Activated T-cell treated with anti-CD3 and anti-CD28 coated beads, Interleukin-2, amount 50 U/mL, for 24 hours (primary cell): ENCODE data around the gene DSG4.
"Not testable (repeated sequence)": the region's sequence is repeated elsewhere in the genome, so short reads cannot be mapped to it uniquely, and the experiment has no call there.

Experiments
- DNase-seq: peaks from one replicate; pipeline ENCODE4 v3.0.0-alpha.2; 2020
- H3K27ac Mint-ChIP-seq: 2 replicates; pipeline ENCODE4 v1.8.0; 2020; ENCODE audit warnings: mild to moderate bottlenecking, mixed read lengths
- H3K27me3 Mint-ChIP-seq: 2 replicates; pipeline ENCODE4 v1.8.0; 2020; ENCODE audit warnings: mixed read lengths
- H3K36me3 Mint-ChIP-seq: 2 replicates; pipeline ENCODE4 v1.8.0; 2020; ENCODE audit warnings: low read depth, mixed read lengths
- H3K4me1 Mint-ChIP-seq: 2 replicates; pipeline ENCODE4 v1.8.0; 2020; ENCODE audit warnings: low read depth, mixed read lengths
- H3K4me3 Mint-ChIP-seq: 2 replicates; pipeline ENCODE4 v1.8.0; 2020; ENCODE audit warnings: mild to moderate bottlenecking, moderate library complexity, mixed read lengths
- H3K9me3 Mint-ChIP-seq: 2 replicates; pipeline ENCODE4 v1.8.0; 2020; ENCODE audit warnings: mixed read lengths

Gene DSG4

GRCh38 chr18:31376477-31376876 is at the start of gene DSG4:
Gene DSG4 (plus strand): TSS chr18:31376777. CDS start chr18:31376912, 135 bp downstream.
- no peaks in the 10 kb centered on the region for H3K36me3 Mint-ChIP-seq
- no peak within 1 kb of the TSS for H3K27ac Mint-ChIP-seq
- no peaks in the 10 kb centered on the region for H3K4me1 Mint-ChIP-seq
- no peaks in the 10 kb centered on the region for H3K27me3 Mint-ChIP-seq
- H3K9me3 Mint-ChIP-seq = no peaks in the 10 kb centered on the region
- no peak within 1 kb of the TSS for H3K4me3 Mint-ChIP-seq
- no peak for DNase-seq

- peaks cover 3% of the 10 kb centered on the region for H3K9me3 Mint-ChIP-seq
- H3K4me3 Mint-ChIP-seq = no peak overlapping the region
- no peak for DNase-seq
- H3K27ac Mint-ChIP-seq = no peak overlapping the region
- no peaks in the 10 kb centered on the region for H3K36me3 Mint-ChIP-seq
- no peaks in the 10 kb centered on the region for H3K27me3 Mint-ChIP-seq
- no peaks in the 10 kb centered on the region for H3K4me1 Mint-ChIP-seq
Measured at GRCh38 chr18:31329787-31330438, 46.7 kb upstream of the DSG4 start.

GRCh38 chr18:31343454-31343853 is 33.1 kb upstream of the DSG4 start:
- no peak for DNase-seq
- Mint-ChIP-seq H3K4me1 (no peaks in the 10 kb centered on the region), H3K9me3 (no peaks in the 10 kb centered on the region), H3K27ac (no peak overlapping the region), H3K27me3 (no peaks in the 10 kb centered on the region), H3K4me3 (no peak overlapping the region), H3K36me3 (no peaks in the 10 kb centered on the region)

GRCh38 chr18:31353336-31353735 is 23.2 kb upstream of the DSG4 start:
- not testable (repeated sequence) for DNase-seq, H3K36me3 Mint-ChIP-seq, H3K4me3 Mint-ChIP-seq, H3K27ac Mint-ChIP-seq, H3K27me3 Mint-ChIP-seq, H3K4me1 Mint-ChIP-seq, H3K9me3 Mint-ChIP-seq

GRCh38 chr18:31354990-31355389 is 21.6 kb upstream of the DSG4 start:
- DNase-seq = no peak
- Mint-ChIP-seq H3K27ac (no peak overlapping the region), H3K36me3 (no peaks in the 10 kb centered on the region)

GRCh38 chr18:31356025-31356424 is 20.6 kb upstream of the DSG4 start:
- Mint-ChIP-seq H3K9me3 (no peaks in the 10 kb centered on the region), H3K27ac (no peak overlapping the region), H3K4me1 (no peaks in the 10 kb centered on the region), H3K4me3 (no peak overlapping the region), H3K27me3 (no peaks in the 10 kb centered on the region), H3K36me3 (no peaks in the 10 kb centered on the region)
- no peak for DNase-seq

More at GRCh38 chr18:31354990-31355389, 21.6 kb upstream of the DSG4 start:
- Mint-ChIP-seq H3K9me3 (no peaks in the 10 kb centered on the region), H3K27me3 (no peaks in the 10 kb centered on the region), H3K4me3 (no peak overlapping the region), H3K4me1 (no peaks in the 10 kb centered on the region)

GRCh38 chr18:31364190-31364589 is 12.4 kb upstream of the DSG4 start:
- H3K4me3 Mint-ChIP-seq = no peak overlapping the region
- DNase-seq = no peak
- H3K4me1 Mint-ChIP-seq = no peaks in the 10 kb centered on the region
- no peaks in the 10 kb centered on the region for H3K27me3 Mint-ChIP-seq
- H3K36me3 Mint-ChIP-seq = no peaks in the 10 kb centered on the region
- H3K9me3 Mint-ChIP-seq = peaks cover 5% of the 10 kb centered on the region
- no peak overlapping the region for H3K27ac Mint-ChIP-seq

- no peaks in the 10 kb centered on the region for H3K9me3 Mint-ChIP-seq
- DNase-seq = no peak
- H3K27ac Mint-ChIP-seq = no peak overlapping the region
- no peaks in the 10 kb centered on the region for H3K27me3 Mint-ChIP-seq
- no peak overlapping the region for H3K4me3 Mint-ChIP-seq
- no peaks in the 10 kb centered on the region for H3K4me1 Mint-ChIP-seq
- no peaks in the 10 kb centered on the region for H3K36me3 Mint-ChIP-seq
Measured at GRCh38 chr18:31369478-31369877, 7.1 kb upstream of the DSG4 start.

- DNase-seq = no peak
- H3K9me3 Mint-ChIP-seq = no peaks in the 10 kb centered on the region
- H3K36me3 Mint-ChIP-seq = no peaks in the 10 kb centered on the region
- H3K4me1 Mint-ChIP-seq = no peaks in the 10 kb centered on the region
- no peaks in the 10 kb centered on the region for H3K27me3 Mint-ChIP-seq
- no peak overlapping the region for H3K4me3 Mint-ChIP-seq
- no peak overlapping the region for H3K27ac Mint-ChIP-seq
Measured at GRCh38 chr18:31371989-31372388, 4.6 kb upstream of the DSG4 start.

- Mint-ChIP-seq H3K27me3 (no peaks in the 10 kb centered on the region), H3K36me3 (no peaks in the 10 kb centered on the region), H3K4me1 (no peaks in the 10 kb centered on the region), H3K27ac (no peak overlapping the region), H3K4me3 (no peak overlapping the region), H3K9me3 (no peaks in the 10 kb centered on the region)
- no peak for DNase-seq
Measured at GRCh38 chr18:31373641-31374040, 2.9 kb upstream of the DSG4 start.

- Mint-ChIP-seq H3K27me3 (no peaks in the 10 kb centered on the region), H3K9me3 (no peaks in the 10 kb centered on the region), H3K4me3 (no peak overlapping the region), H3K27ac (no peak overlapping the region), H3K4me1 (no peaks in the 10 kb centered on the region), H3K36me3 (no peaks in the 10 kb centered on the region)
- no peak for DNase-seq
Measured at GRCh38 chr18:31380912-31381311, 4.3 kb downstream of the DSG4 start.

GRCh38 chr18:31382107-31382506 is 5.5 kb downstream of the DSG4 start:
- no peak for DNase-seq
- H3K27ac Mint-ChIP-seq = no peak overlapping the region
- H3K9me3 Mint-ChIP-seq = no peaks in the 10 kb centered on the region
- no peak overlapping the region for H3K4me3 Mint-ChIP-seq
- no peaks in the 10 kb centered on the region for H3K36me3 Mint-ChIP-seq
- H3K4me1 Mint-ChIP-seq = no peaks in the 10 kb centered on the region
- no peaks in the 10 kb centered on the region for H3K27me3 Mint-ChIP-seq

- H3K4me3 Mint-ChIP-seq = no peak overlapping the region
- H3K27me3 Mint-ChIP-seq = no peaks in the 10 kb centered on the region
- H3K4me1 Mint-ChIP-seq = no peaks in the 10 kb centered on the region
- no peaks in the 10 kb centered on the region for H3K9me3 Mint-ChIP-seq
- no peak for DNase-seq
- no peaks in the 10 kb centered on the region for H3K36me3 Mint-ChIP-seq
- no peak overlapping the region for H3K27ac Mint-ChIP-seq
Measured at GRCh38 chr18:31386741-31387140, 10.2 kb downstream of the DSG4 start.

- Mint-ChIP-seq H3K4me3 (no peak overlapping the region), H3K36me3 (no peaks in the 10 kb centered on the region), H3K9me3 (no peaks in the 10 kb centered on the region), H3K27ac (no peak overlapping the region), H3K4me1 (no peaks in the 10 kb centered on the region), H3K27me3 (no peaks in the 10 kb centered on the region)
- DNase-seq = no peak
Measured at GRCh38 chr18:31393286-31393685, 16.7 kb downstream of the DSG4 start.

- Mint-ChIP-seq H3K27me3 (no peaks in the 10 kb centered on the region), H3K36me3 (no peaks in the 10 kb centered on the region), H3K4me3 (no peak overlapping the region), H3K9me3 (no peaks in the 10 kb centered on the region), H3K27ac (no peak overlapping the region), H3K4me1 (no peaks in the 10 kb centered on the region)
- DNase-seq = no peak
Measured at GRCh38 chr18:31396796-31397612, 20.4 kb downstream of the DSG4 start.
